ENCODE measurements around the gene ADK. TPM values are rescaled to one million over a fixed set of nuclear protein-coding genes. Genes with fewer than 3 reads are reported as not detected.

Gene ADK
- total and polyA plus RNA-seq, 11 donors: 20.8 to 55.5 (median 39.8) TPM

- H3K4me3 ChIP-seq: no peak overlapping the region
- TF ChIP-seq CTCF (IDR thresholded peaks at IDR 0.05) (no peak), POLR2A (IDR thresholded peaks at IDR 0.05) (no peak)
- H3K27ac ChIP-seq: no peak overlapping the region
- 47 to 75% (median 67%) methylated on average over 1 of the region's 1 CpG for WGBS, 4 donors
- DNase-seq (no peak), ATAC-seq (peak in 2 of 4 donors; percentile 41 to 42)
- H3K4me1 ChIP-seq: peaks cover 0 to 7% (median 0%) of the 10 kb centered on the region in 12 donors
- H3K9me3 ChIP-seq: peaks cover 0 to 7% (median 0%) of the 10 kb centered on the region in 12 donors
- H3K27me3 ChIP-seq: no peaks in the 10 kb centered on the region
- H3K36me3 ChIP-seq: no peaks in the 10 kb centered on the region
- intact Hi-C loops (cut with DNase I): loop anchor here in 1 of 10 donors (5.0 kb wide), 1 partner anchor 38 kb away; no protein-coding TSS in a partner anchor
These were observed 499.6 kb downstream of the ADK start for GRCh38 chr10:74650613-74651012.

- intact Hi-C loops (cut with DNase I): loop anchor here in 1 of 10 donors (5.0 kb wide), 1 partner anchor 39 kb away; no protein-coding TSS in a partner anchor
- TF ChIP-seq POLR2A (IDR thresholded peaks at IDR 0.05): no peak
- TF ChIP-seq CTCF (IDR thresholded peaks at IDR 0.05): no peak
- peaks cover 0 to 7% (median 0%) of the 10 kb centered on the region in 12 donors for H3K9me3 ChIP-seq
These were observed 500.5 kb downstream of the ADK start for GRCh38 chr10:74651565-74651964.

GRCh38 chr10:74652664-74653063 is 501.6 kb downstream of the ADK start:
- H3K36me3 ChIP-seq: no peaks in the 10 kb centered on the region
- intact Hi-C loops (cut with DNase I): loop anchor here in 1 of 10 donors (5.0 kb wide), 1 partner anchor 40 kb away; no protein-coding TSS in a partner anchor
- no peak overlapping the region for H3K4me3 ChIP-seq
- no peak for ATAC-seq
- no peak for DNase-seq
- H3K27me3 ChIP-seq: no peaks in the 10 kb centered on the region
- no peak for TF ChIP-seq POLR2A (IDR thresholded peaks at IDR 0.05)
- no peak for TF ChIP-seq CTCF (IDR thresholded peaks at IDR 0.05)
- WGBS, 4 donors: 97 to 99% (median 98%) methylated on average over 7 of the region's 7 CpGs
- no peak overlapping the region for H3K27ac ChIP-seq
- H3K4me1 ChIP-seq: peaks cover 0 to 7% (median 0%) of the 10 kb centered on the region in 12 donors
- peaks cover 0 to 7% (median 0%) of the 10 kb centered on the region in 12 donors for H3K9me3 ChIP-seq

More at GRCh38 chr10:74651565-74651964, 500.5 kb downstream of the ADK start:
- Histone ChIP-seq H3K4me1 (peaks cover 0 to 7% (median 0%) of the 10 kb centered on the region in 12 donors), H3K4me3 (no peak overlapping the region), H3K27me3 (no peaks in the 10 kb centered on the region), H3K36me3 (no peaks in the 10 kb centered on the region), H3K27ac (no peak overlapping the region)
- ATAC-seq (no peak), DNase-seq (no peak)

GRCh38 chr10:74658511-74658910 is 507.5 kb downstream of the ADK start:
- H3K4me1 ChIP-seq: no peaks in the 10 kb centered on the region
- DNase-seq (no peak), ATAC-seq (no peak)
- H3K4me3 ChIP-seq: no peak overlapping the region
- 90 to 92% (median 91%) methylated on average over 5 of the region's 5 CpGs for WGBS, 4 donors
- no peak overlapping the region for H3K27ac ChIP-seq
- no peaks in the 10 kb centered on the region for H3K27me3 ChIP-seq
- H3K9me3 ChIP-seq: no peaks in the 10 kb centered on the region
- no peaks in the 10 kb centered on the region for H3K36me3 ChIP-seq
- no peak for TF ChIP-seq CTCF (IDR thresholded peaks at IDR 0.05)
- no peak for TF ChIP-seq POLR2A (IDR thresholded peaks at IDR 0.05)
- intact Hi-C loops (cut with DNase I): no loop called here

Data from heart left ventricle (tissue), 16 donors.